NK-92 (cell line): ENCODE results near the gene DLG3.
"Not testable (repeated sequence)": the region's sequence is repeated elsewhere in the genome, so short reads cannot be mapped to it uniquely, and the experiment has no call there.

Experiments
- DNase-seq: peaks from one replicate; lab custom pipeline; 2025; ENCODE audit not compliant: unreplicated experiment; lab: John Stamatoyannopoulos, UW

DLG3 gene

DNA sequence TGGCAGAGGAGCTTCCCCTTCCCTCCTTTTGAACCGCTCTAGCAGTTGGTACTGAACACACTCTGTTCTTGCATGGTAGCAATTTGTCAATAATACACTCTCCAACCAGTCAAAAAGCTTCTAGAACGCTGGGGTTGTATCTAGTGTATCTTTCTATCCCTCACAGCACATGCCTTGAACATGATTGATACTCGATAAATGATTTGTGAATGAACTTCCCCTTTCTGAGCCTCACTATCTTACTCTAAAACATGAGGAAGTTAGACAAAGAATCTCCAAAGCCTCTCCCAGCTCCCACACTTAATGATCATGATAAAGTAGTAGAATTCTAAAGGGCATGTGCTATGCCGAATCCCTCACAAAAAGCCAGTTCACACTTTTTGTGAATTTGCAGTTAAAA lies 64.4 kb downstream of the DLG3 start:
- no peak for DNase-seq

DNA sequence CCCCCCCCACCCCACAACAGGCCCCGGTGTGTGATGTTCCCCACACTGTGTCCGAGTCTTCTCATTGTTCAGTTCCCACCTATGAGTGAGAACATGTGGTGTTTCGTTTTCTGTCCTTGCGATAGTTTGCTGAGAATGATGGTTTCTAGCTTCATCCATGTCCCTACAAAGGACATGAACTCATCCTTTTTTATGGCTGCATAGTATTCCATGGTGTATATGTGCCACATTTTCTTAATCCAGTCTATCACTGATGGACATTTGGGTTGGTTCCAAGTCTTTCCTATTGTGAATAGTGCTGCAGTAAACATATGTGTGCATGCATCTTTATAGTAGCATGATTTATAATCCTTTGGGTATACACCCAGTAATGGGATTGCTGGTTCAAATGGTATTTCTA lies 70.6 kb downstream of the DLG3 start:
- DNase-seq, result not testable (repeated sequence)

- not testable (repeated sequence) for DNase-seq
These were observed 71.1 kb downstream of the DLG3 start for GRCh38 chrX:70515692-70516091.

DNA sequence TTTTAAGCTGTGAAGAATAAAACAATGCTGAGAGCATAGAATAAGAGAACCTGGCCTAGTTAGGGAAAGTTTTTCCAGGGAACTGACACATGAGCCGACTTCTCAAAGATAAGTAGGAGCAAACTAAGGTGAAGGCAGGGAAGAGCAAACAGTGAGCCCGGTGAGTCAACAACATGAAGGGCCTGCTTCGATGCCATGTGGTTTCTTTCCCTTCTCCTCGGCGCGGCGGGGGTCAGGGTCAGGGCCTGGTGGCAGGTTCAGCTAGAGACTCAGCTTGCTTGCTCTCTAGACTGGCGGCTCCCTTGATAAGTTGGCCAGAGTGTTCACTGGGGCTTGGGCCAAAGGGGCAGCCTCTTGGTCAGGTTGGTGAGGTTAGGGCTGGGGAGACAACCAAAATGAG lies 81.1 kb downstream of the DLG3 start:
- DNase-seq, result no peak

- DNase-seq, result no peak
These were observed 82.4 kb downstream of the DLG3 start for GRCh38 chrX:70527053-70527452.

- no peak for DNase-seq
These were observed 83.1 kb downstream of the DLG3 start for GRCh38 chrX:70527610-70528345.

DNA sequence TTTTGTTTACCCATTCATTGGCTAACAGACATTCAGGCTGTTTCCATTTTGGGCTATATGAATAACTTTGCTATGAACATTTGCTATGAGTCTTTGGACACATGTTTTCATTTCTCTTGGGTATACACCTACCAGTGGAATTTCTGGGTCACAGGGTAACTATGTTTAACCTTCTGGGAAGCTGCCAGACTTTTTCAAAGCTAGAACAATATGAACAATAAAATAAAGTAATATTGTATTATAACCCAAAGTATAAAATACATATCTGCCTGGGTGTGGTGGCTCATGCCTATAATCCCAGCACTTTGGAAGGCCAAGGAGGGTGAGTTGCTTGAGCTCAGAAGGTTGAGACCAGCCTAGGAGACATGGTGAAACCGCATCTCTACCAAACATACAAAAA lies 90.6 kb downstream of the DLG3 start:
- no peak for DNase-seq

DNA sequence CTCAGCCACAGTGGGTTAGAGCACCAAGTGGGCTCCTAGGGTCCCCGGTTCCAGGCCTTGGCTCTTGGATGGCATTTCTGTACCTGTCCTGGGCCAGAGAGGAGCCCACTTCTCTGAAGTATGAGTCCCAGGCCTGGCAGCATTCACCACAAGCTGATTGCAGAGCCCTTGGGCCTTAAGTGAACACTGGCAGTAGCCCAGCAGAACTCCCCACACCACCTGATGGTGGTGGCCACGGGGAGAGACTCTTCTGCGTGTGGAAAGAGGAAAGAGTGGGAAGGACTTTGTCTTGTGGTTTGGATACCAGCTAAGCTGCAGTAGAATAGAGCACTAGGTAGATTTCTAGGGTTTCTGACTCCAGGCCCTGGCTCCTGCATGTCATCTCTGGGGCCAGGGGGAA lies 104.8 kb downstream of the DLG3 start:
- DNase-seq, result no peak

DNA sequence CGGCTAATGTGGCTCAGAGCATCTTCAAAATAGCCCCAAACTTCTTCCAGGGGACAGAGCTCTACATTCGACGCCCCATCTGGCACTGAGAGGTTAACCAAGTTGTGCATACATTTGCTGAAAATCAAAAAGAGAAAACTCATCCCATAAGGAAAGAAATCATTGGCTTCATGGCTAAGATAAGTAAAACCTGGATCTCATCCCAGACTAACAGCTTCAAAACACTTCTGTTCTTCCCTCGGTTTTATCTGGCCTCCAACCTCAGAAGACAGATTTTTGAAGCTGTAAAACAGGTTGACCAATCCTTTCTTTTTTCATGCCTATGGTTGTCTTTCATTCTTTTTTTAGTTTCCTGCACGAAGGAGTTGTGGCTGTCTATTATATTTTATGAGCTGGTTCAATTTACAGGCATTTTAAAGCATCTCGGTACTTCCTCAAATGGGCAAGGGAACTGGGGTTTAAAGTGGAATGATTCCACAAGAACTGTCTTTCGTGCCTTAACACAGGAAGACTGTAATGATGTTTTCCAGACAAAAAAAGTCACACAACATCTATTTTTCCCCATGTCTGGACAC lies 107.6 kb downstream of the DLG3 start:
- DNase-seq, result no peak

DNA sequence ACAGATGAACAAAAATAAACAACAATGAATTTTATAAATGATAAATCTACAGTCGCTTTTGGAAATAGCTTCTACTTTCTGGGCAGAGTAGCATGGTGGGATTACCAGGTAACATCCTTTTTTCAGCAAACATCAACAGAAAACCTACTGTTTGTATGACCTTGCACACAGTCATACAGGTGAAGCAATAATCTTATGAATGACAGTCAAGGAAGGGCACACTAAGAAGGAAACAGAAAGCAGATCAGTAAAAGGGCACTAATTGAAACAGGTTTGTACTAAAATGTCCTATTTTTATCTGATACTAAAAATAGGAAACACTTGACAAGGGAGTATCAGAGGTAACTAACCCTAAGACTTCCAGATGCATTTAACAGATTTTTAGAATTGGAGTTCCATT lies 108.9 kb downstream of the DLG3 start:
- DNase-seq, result no peak

DNA sequence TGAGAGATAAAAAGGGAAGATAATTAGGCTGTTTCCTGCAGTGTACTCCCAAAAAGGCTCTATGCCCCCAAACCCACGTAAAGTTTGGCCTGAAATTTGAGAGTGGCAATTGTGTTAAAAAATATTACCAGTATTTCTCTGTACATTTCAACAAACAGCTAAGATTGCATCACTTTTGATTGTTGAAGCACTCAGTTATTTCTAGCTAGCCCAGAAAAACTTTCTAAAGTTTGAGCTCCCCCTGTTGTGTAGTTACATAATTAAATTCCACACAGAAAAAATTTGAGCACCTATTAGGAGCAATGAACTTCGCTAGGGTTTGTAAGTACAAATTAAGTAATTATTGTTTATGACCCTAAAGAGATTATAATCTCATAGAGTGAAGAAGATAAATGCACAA lies 109.4 kb downstream of the DLG3 start:
- DNase-seq, result no peak

- no peak for DNase-seq
These were observed 109.9 kb downstream of the DLG3 start for GRCh38 chrX:70554523-70554922.

DNA sequence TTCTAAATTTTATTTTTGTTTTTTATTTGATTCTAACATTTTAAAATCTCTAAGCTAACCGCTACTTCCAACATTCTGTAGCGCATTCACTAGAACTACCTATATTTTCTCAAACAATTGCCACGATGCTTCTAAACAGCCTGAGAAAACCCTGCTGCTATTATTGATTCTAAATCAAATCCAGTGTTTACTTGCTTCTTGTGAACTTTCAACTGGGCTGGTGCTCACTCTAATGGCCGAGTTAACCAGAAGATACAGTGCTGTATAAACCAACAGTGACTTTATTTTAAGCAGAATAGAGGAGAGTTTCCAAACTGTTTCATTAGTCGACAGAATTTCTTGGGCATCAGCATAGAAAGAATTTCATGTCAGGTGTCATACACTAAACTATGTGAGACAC lies 110.3 kb downstream of the DLG3 start:
- DNase-seq, result no peak
